ENCODE results near the gene GPR18.

GPR18 gene

DNA sequence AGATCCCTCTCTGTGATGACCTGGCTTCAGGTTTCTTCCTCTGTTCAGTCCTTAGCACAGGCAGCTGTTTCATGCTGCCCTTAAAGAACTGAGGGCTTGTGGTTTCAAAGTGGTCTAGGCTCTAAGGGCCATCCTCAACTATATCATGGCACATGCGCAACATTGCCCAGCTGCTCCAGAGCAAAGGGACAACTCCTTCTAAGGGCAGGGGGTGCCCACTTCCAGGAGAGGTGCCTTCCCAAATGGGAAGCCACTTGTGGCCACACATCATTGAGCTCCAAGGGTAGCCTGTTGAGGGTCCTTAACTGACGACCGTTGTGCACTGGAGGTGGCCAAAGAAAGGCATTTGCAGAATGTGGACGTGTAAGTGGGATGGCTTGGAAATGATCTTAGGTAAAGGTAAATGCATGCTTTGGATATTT, 41.8 kb upstream of the GPR18 start:
- Histone ChIP-seq H3K27me3 (replicated peaks) (no peaks in the 10 kb centered on the region), H3K4me3 (ENCODE audit: low read depth, low read length) (no peak overlapping the region), H3K36me3 (replicated peaks) (no peaks in the 10 kb centered on the region), H3K27ac (no peak overlapping the region)
- TF ChIP-seq, protein P1, sequence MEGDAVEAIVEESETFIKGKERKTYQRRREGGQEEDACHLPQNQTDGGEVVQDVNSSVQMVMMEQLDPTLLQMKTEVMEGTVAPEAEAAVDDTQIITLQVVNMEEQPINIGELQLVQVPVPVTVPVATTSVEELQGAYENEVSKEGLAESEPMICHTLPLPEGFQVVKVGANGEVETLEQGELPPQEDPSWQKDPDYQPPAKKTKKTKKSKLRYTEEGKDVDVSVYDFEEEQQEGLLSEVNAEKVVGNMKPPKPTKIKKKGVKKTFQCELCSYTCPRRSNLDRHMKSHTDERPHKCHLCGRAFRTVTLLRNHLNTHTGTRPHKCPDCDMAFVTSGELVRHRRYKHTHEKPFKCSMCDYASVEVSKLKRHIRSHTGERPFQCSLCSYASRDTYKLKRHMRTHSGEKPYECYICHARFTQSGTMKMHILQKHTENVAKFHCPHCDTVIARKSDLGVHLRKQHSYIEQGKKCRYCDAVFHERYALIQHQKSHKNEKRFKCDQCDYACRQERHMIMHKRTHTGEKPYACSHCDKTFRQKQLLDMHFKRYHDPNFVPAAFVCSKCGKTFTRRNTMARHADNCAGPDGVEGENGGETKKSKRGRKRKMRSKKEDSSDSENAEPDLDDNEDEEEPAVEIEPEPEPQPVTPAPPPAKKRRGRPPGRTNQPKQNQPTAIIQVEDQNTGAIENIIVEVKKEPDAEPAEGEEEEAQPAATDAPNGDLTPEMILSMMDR (IDR thresholded peaks at IDR 0.05; ENCODE audit: low read depth, low read length, missing control alignments): no peak
- in situ Hi-C loops (cut with HindIII; ENCODE audit: low pct_ligation_motif_present, low sequenced_read_pairs): no loop called here
- DNase-seq: no peak

- no peak overlapping the region for H3K4me3 ChIP-seq (ENCODE audit: low read depth, low read length)
- no peaks in the 10 kb centered on the region for H3K36me3 ChIP-seq (replicated peaks)
- TF ChIP-seq, protein P1 (IDR thresholded peaks at IDR 0.05; ENCODE audit: low read depth, low read length, missing control alignments): no peak
- in situ Hi-C loops (cut with HindIII; ENCODE audit: low pct_ligation_motif_present, low sequenced_read_pairs): no loop called here
- no peak overlapping the region for H3K27ac ChIP-seq
- no peaks in the 10 kb centered on the region for H3K27me3 ChIP-seq (replicated peaks)
- DNase-seq: no peak
Measured at GRCh38 chr13:99299256-99299919, 41.2 kb upstream of the GPR18 start.

DNA sequence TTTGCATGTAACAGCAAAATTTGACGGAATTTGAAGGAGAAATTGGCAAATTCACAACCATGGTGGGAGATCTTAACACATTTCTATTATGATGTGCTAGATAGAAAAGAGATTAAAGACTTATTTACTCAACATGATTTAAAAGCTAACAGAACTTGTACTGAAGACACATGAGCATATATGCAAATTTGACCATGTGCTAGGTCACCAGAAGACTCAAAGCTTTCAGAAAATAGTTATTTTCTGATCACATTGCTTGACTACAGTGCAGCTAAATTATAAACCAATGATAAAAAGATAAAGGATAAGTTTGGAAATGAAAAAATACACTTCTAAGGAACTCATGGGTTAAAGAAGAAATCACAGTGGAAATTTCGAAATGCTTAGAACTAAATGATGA, 39.9 kb upstream of the GPR18 start:
- no peak for DNase-seq
- H3K27ac ChIP-seq: no peak overlapping the region
- no peak overlapping the region for H3K4me3 ChIP-seq (ENCODE audit: low read depth, low read length)
- TF ChIP-seq, protein P1 (IDR thresholded peaks at IDR 0.05; ENCODE audit: low read depth, low read length, missing control alignments): no peak
- in situ Hi-C loops (cut with HindIII; ENCODE audit: low pct_ligation_motif_present, low sequenced_read_pairs): no loop called here
- H3K27me3 ChIP-seq (replicated peaks): no peaks in the 10 kb centered on the region
- no peaks in the 10 kb centered on the region for H3K36me3 ChIP-seq (replicated peaks)

DNA sequence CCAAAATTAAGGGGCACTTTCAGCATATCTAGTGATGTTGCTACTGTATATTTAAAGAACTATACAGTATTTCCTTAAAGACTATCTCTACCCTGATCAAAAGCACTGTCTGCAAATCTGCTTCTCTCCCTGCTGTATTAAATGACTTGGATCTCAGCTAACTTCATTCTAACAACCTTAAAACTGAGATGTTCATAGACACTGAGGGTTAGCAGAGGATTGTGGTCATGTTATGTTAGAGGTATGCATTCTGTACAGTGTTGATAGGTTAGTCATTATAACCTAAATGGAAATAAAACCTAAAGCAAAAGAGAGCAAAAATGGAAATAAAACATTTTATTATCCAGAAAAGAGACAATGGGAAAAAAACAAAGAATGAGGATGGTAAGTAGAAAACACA, 39.2 kb upstream of the GPR18 start:
- no peak overlapping the region for H3K27ac ChIP-seq
- no peaks in the 10 kb centered on the region for H3K36me3 ChIP-seq (replicated peaks)
- H3K4me3 ChIP-seq (ENCODE audit: low read depth, low read length): no peak overlapping the region
- in situ Hi-C loops (cut with HindIII; ENCODE audit: low pct_ligation_motif_present, low sequenced_read_pairs): no loop called here
- no peak for DNase-seq
- H3K27me3 ChIP-seq (replicated peaks): no peaks in the 10 kb centered on the region
- TF ChIP-seq, protein P1 (IDR thresholded peaks at IDR 0.05; ENCODE audit: low read depth, low read length, missing control alignments): no peak

- Histone ChIP-seq H3K27ac (no peak overlapping the region), H3K36me3 (replicated peaks) (no peaks in the 10 kb centered on the region), H3K27me3 (replicated peaks) (no peaks in the 10 kb centered on the region), H3K4me3 (ENCODE audit: low read depth, low read length) (no peak overlapping the region)
- TF ChIP-seq, protein P1 (IDR thresholded peaks at IDR 0.05; ENCODE audit: low read depth, low read length, missing control alignments): no peak
- DNase-seq: no peak
- in situ Hi-C loops (cut with HindIII; ENCODE audit: low pct_ligation_motif_present, low sequenced_read_pairs): no loop called here
Measured at GRCh38 chr13:99296398-99296797, 38.2 kb upstream of the GPR18 start.

Data from brain microvascular endothelial cell (primary cell).